GM19467 (cell line): Measurements from ENCODE around the gene GATA5.

Experiments used
- ATAC-seq: cut with Tn5 transposase; IDR thresholded peaks from one replicate; pipeline ENCODE4 v1.9.1; 2021; ENCODE audit warnings: mild to moderate bottlenecking, moderate library complexity; ENCODE audit not compliant: unreplicated experiment

Gene GATA5

GRCh38 chr20:62457098-62457497 lies 18.7 kb downstream of the GATA5 start:
- ATAC-seq, result no peak

GRCh38 chr20:62455929-62456328 lies 19.9 kb downstream of the GATA5 start:
- no peak for ATAC-seq

GRCh38 chr20:62454904-62455636 lies 20.7 kb downstream of the GATA5 start:
- no peak for ATAC-seq

- ATAC-seq, result no peak
These were observed 22.5 kb downstream of the GATA5 start for GRCh38 chr20:62453186-62453808.

- no peak for ATAC-seq
These were observed 23.2 kb downstream of the GATA5 start for GRCh38 chr20:62452475-62453095.

- ATAC-seq, result no peak
These were observed 23.8 kb downstream of the GATA5 start for GRCh38 chr20:62451970-62452369.

GRCh38 chr20:62451156-62451767 lies 24.5 kb downstream of the GATA5 start:
- no peak for ATAC-seq

GRCh38 chr20:62449951-62450691 lies 25.7 kb downstream of the GATA5 start:
- no peak for ATAC-seq

GRCh38 chr20:62448788-62449187 lies 27.0 kb downstream of the GATA5 start:
- ATAC-seq, result no peak

- no peak for ATAC-seq
These were observed 27.8 kb downstream of the GATA5 start for GRCh38 chr20:62448038-62448437.

- no peak for ATAC-seq
These were observed 28.6 kb downstream of the GATA5 start for GRCh38 chr20:62446888-62447869.

GRCh38 chr20:62446481-62446880 lies 29.3 kb downstream of the GATA5 start:
- ATAC-seq, result no peak

GRCh38 chr20:62445553-62446340 lies 30.0 kb downstream of the GATA5 start:
- ATAC-seq, result no peak

GRCh38 chr20:62444286-62444685 lies 31.5 kb downstream of the GATA5 start:
- no peak for ATAC-seq

GRCh38 chr20:62441987-62442539 lies 33.7 kb downstream of the GATA5 start:
- ATAC-seq, result no peak

- no peak for ATAC-seq
These were observed 36.6 kb downstream of the GATA5 start for GRCh38 chr20:62439218-62439617.

GRCh38 chr20:62437927-62438326 lies 37.9 kb downstream of the GATA5 start:
- no peak for ATAC-seq

- no peak for ATAC-seq
These were observed 38.3 kb downstream of the GATA5 start for GRCh38 chr20:62437496-62437895.

- no peak for ATAC-seq
These were observed 39.1 kb downstream of the GATA5 start for GRCh38 chr20:62436692-62437091.
